PC-3 (cell line): Measurements from ENCODE around the gene CHRNB1. TPM values are rescaled to one million over a fixed set of nuclear protein-coding genes. Genes with fewer than 3 reads are reported as not detected.

Source experiments
- ATAC-seq: fragments of 200-7000 bp; cut with Tn5 transposase; 2 replicates; pipeline ENCODE4 v1.9.1; 2020; ENCODE audit warnings: mild to moderate bottlenecking, moderate library complexity
- BruUV-seq: library from RNA; stranded (reverse); fragments of 400-500 nt; replicated peaks from 2 replicates; lab custom pipeline; 2021; lab: Mats Ljungman, UMichigan
- CTCF ChIA-PET: fragments of 300-600 bp; sonication (Branson Sonifier 250); formaldehyde crosslinking; loops from one replicate; lab custom pipeline; 2022; ENCODE audit warnings: antibody characterized with exemption; lab: Charles Lee
- POLR2A ChIA-PET: fragments of 300-600 bp; sonication (Branson Sonifier 250); formaldehyde crosslinking; loops from one replicate; lab custom pipeline; 2022; ENCODE audit warnings: antibody characterized with exemption; ENCODE audit not compliant: unreplicated experiment; lab: Charles Lee
- DNase-seq: peaks from one replicate; pipeline ENCODE4 v3.0.0-alpha.2; 2015
- H2AFZ ChIP-seq: fragments of 300-600 bp; sonication (generic); 2 replicates; pipeline ENCODE4 v1.6.0; 2016; ENCODE audit warnings: antibody characterized with exemption, low read length
- H3F3A ChIP-seq: fragments of 300-600 bp; sonication (generic); one replicate; pipeline ENCODE4 v1.6.0; 2017; ENCODE audit warnings: antibody characterized with exemption, low read length, control low read depth, mild to moderate bottlenecking; ENCODE audit not compliant: unreplicated experiment
- H3K27ac ChIP-seq: fragments of 300-600 bp; sonication (generic); 2 replicates; pipeline ENCODE4 v1.5.1; 2016; ENCODE audit warnings: mild to moderate bottlenecking, low read length
- H3K27me3 ChIP-seq: fragments of 300-600 bp; sonication (generic); 2 replicates; pipeline ENCODE4 v1.6.1; 2016; ENCODE audit warnings: low read length, mixed read lengths
- H3K36me3 ChIP-seq: fragments of 300-600 bp; sonication (generic); 2 replicates; pipeline ENCODE4 v1.6.1; 2016; ENCODE audit warnings: low read depth, mixed run types, low read length, mixed read lengths
- H3K4me1 ChIP-seq: fragments of 300-600 bp; sonication (generic); 2 replicates; pipeline ENCODE4 v1.5.1; 2016; ENCODE audit warnings: low read length; ENCODE audit not compliant: insufficient read depth
- H3K4me2 ChIP-seq: fragments of 300-600 bp; sonication (generic); 2 replicates; pipeline ENCODE4 v1.6.0; 2016; ENCODE audit warnings: low read length
- H3K4me3 ChIP-seq: fragments of 300-600 bp; sonication (generic); 2 replicates; pipeline ENCODE4 v1.5.1; 2016; ENCODE audit warnings: mild to moderate bottlenecking, low read length, mixed read lengths
- H3K79me2 ChIP-seq: fragments of 300-600 bp; sonication (generic); 2 replicates; pipeline ENCODE4 v1.6.1; 2017; ENCODE audit warnings: low read length, mixed read lengths
- H3K9ac ChIP-seq: fragments of 300-600 bp; sonication (generic); 2 replicates; pipeline ENCODE4 v1.6.0; 2016; ENCODE audit warnings: mild to moderate bottlenecking, low read length
- H3K9me2 ChIP-seq: fragments of 300-600 bp; sonication (generic); replicated peaks from 2 replicates; pipeline ENCODE4 v1.6.1; 2016; ENCODE audit warnings: mixed run types, low read length, mixed read lengths
- H3K9me3 ChIP-seq: fragments of 300-600 bp; sonication (generic); 2 replicates; pipeline ENCODE4 v1.6.1; 2016; ENCODE audit warnings: low read length, mixed read lengths
- H4K20me1 ChIP-seq: fragments of 300-600 bp; sonication (generic); 2 replicates; pipeline ENCODE4 v1.6.1; 2016; ENCODE audit warnings: low read length, mixed read lengths
- EZH2 ChIP-seq: fragments of 300-600 bp; sonication (generic); IDR thresholded peaks from one replicate; pipeline ENCODE4 v1.6.1; 2017; ENCODE audit warnings: antibody characterized with exemption, mild to moderate bottlenecking, low read length; ENCODE audit not compliant: unreplicated experiment
- EZH2phosphoT487 ChIP-seq: fragments of 300-600 bp; sonication (generic); IDR thresholded peaks from 2 replicates; pipeline ENCODE4 v1.6.1; 2018; ENCODE audit warnings: mild to moderate bottlenecking, antibody characterized with exemption, low read length, borderline replicate concordance
- intact Hi-C: fragments of 100-400 bp; cut with micrococcal nuclease; formaldehyde crosslinking; loops from 2 replicates; pipeline ENCODE4 v1.9.0; 2023
- total RNA-seq: library from RNA; depleted of rRNA; stranded (reverse); fragments of >200 nt; gene quantifications from 2 replicates; pipeline ENCODE4 v1.2.3, GENCODE V29; 2014
- TF ChIP-seq, protein P1 (sequence below): fragments of 300-600 bp; sonication (generic); conservative IDR thresholded peaks from 2 replicates; pipeline ENCODE4 v1.5.1; 2017; ENCODE audit warnings: antibody characterized with exemption, low read depth, mild to moderate bottlenecking, low read length

The CHRNB1 gene
- total RNA-seq, 1 experiment from 2014 or later, result 2.1 TPM

DNA sequence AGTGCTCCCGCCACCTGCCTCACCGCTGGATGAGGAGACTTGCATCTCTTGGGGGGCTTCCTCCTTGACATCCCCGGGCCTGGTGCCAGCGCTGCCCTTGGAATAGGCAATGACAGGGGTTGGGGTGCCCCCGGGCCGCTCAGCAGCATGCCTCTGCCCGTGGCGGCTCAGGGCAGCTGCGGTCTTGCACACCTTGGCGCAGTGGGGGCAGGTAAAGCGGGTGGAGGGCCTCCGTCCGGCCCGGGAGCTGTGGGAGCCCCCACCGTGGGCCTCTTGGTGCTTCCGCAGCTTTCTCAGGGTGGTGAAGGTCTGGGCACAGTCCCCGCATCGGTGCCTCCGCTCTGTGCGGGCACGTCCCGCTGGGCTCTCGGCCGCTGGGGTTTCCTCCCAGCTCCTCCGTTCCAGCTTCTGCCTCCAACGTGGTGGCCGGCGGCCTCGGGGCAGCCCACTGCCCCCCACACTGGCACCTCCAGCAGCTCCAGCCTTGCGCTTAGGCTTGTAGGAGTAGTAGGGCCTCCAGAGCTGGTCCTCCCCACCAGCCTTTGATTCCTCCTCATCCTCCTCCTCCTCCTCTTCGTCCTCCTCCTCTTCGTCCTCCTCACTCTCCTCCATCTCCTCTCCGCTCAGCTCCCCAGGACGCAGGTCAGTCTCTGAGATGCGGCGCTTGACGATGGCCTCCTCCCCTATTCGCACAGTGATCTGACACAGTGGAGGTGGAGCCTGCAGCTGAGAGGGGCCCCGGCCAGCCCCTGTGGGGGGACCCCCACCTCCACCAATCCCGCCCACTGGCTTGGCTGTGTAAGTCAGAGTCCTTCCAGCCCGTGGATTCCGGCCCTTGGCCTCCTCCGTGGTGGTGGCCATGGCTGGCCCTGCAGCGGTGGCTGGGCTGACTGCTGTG is 17.9 kb downstream of the CHRNB1 start:
- DNase-seq (no peak), ATAC-seq (no peak)
- no peaks in the 10 kb centered on the region for H3F3A ChIP-seq
- no TSS peak for BruUV-seq
- no peaks in the 10 kb centered on the region for H3K9me2 ChIP-seq
- ChIA-PET POLR2A (no interaction called here), CTCF (no interaction called here)
- no peaks in the 10 kb centered on the region for H4K20me1 ChIP-seq
- H3K27ac ChIP-seq, result no peak overlapping the region
- TF ChIP-seq, protein P1, sequence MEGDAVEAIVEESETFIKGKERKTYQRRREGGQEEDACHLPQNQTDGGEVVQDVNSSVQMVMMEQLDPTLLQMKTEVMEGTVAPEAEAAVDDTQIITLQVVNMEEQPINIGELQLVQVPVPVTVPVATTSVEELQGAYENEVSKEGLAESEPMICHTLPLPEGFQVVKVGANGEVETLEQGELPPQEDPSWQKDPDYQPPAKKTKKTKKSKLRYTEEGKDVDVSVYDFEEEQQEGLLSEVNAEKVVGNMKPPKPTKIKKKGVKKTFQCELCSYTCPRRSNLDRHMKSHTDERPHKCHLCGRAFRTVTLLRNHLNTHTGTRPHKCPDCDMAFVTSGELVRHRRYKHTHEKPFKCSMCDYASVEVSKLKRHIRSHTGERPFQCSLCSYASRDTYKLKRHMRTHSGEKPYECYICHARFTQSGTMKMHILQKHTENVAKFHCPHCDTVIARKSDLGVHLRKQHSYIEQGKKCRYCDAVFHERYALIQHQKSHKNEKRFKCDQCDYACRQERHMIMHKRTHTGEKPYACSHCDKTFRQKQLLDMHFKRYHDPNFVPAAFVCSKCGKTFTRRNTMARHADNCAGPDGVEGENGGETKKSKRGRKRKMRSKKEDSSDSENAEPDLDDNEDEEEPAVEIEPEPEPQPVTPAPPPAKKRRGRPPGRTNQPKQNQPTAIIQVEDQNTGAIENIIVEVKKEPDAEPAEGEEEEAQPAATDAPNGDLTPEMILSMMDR, result no peak
- no peak for TF ChIP-seq EZH2phosphoT487
- no peaks in the 10 kb centered on the region; the same call in 1 of the 2 replicates for H3K36me3 ChIP-seq
- H3K4me1 ChIP-seq, result no peaks in the 10 kb centered on the region
- no peak overlapping the region for H2AFZ ChIP-seq
- no peaks in the 10 kb centered on the region for H3K9me3 ChIP-seq
- intact Hi-C loops, result no loop called here
- no peak overlapping the region for H3K4me3 ChIP-seq
- no peaks in the 10 kb centered on the region for H3K27me3 ChIP-seq
- no peak overlapping the region for H3K4me2 ChIP-seq
- no peak overlapping the region for H3K9ac ChIP-seq
- no peaks in the 10 kb centered on the region for H3K79me2 ChIP-seq

DNA sequence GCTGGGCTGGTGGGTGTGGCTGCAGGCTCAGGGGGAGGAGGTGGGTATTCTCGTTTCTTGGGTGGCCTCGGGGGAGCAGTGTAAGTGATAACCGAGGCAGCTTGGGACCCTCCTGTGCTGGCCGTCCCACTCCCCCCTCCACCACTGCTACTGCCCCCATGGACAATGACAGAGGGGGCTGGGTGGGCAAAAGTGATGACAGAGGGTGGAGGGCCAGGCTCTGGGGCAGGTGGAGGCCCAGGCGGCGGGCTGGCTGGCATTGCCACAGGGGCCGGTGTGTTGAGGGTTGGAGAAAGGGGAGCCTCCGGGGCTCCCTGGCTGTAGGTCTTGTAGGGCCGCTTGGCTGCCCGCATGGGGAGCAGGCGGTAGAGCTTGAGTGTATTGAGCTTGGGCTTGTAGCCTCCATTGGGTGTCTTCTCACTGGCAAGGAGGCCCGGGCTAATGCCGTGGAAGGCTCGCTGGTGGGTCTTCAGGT is 18.5 kb downstream of the CHRNB1 start:
- ChIA-PET POLR2A (no interaction called here), CTCF (no interaction called here)
- intact Hi-C loops, result no loop called here
- H2AFZ ChIP-seq, result no peak overlapping the region
- H3F3A ChIP-seq, result no peaks in the 10 kb centered on the region
- H3K79me2 ChIP-seq, result no peaks in the 10 kb centered on the region
- no peaks in the 10 kb centered on the region for H3K4me1 ChIP-seq
- H3K27ac ChIP-seq, result no peak overlapping the region
- H3K9me3 ChIP-seq, result no peaks in the 10 kb centered on the region
- no peaks in the 10 kb centered on the region for H3K27me3 ChIP-seq
- no peak for TF ChIP-seq EZH2phosphoT487
- TF ChIP-seq, protein P1, result no peak
- TF ChIP-seq EZH2, result no peak
- H4K20me1 ChIP-seq, result no peaks in the 10 kb centered on the region
- BruUV-seq, result no TSS peak
- no peaks in the 10 kb centered on the region for H3K9me2 ChIP-seq
- ATAC-seq, result no peak
- no peak overlapping the region for H3K4me2 ChIP-seq
- DNase-seq, result no peak
- no peak overlapping the region for H3K4me3 ChIP-seq
- H3K9ac ChIP-seq, result no peak overlapping the region
- no peaks in the 10 kb centered on the region; the same call in 1 of the 2 replicates for H3K36me3 ChIP-seq

DNA sequence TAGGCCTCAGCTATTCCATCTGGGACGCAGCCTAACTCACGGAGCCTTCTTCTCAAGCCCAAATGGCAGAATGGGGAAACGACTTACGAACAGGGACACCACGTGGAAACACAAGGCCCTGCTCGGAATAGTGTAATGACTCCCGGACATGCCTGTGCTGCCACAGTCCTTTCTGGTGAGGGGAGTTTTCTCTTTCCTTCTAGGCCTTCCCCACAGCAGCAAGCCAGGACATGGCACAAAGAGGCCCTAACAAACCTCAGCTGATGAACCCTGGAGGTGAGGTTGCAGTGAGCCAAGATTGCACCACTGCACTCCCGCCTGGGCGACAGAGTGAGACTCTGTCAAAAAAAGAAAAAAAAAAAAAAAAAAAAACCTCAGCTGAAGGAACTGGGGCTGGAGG is 19.2 kb downstream of the CHRNB1 start:
- Histone ChIP-seq H3K36me3 (no peaks in the 10 kb centered on the region; the same call in 1 of the 2 replicates), H3K9me3 (no peaks in the 10 kb centered on the region), H4K20me1 (no peaks in the 10 kb centered on the region), H2AFZ (no peak overlapping the region), H3K9me2 (no peaks in the 10 kb centered on the region), H3K27ac (no peak overlapping the region), H3K9ac (no peak overlapping the region), H3K79me2 (0 out of 2 replicates have a peak, but pooled peaks cover 5% of the 10 kb centered on the region), H3K27me3 (no peaks in the 10 kb centered on the region), H3K4me2 (no peak overlapping the region), H3K4me1 (no peaks in the 10 kb centered on the region), H3F3A (no peaks in the 10 kb centered on the region), H3K4me3 (no peak overlapping the region)
- ChIA-PET CTCF (no interaction called here), POLR2A (no interaction called here)
- no TSS peak for BruUV-seq
- DNase-seq (no peak), ATAC-seq (no peak)
- intact Hi-C loops, result no loop called here
- TF ChIP-seq EZH2, result no peak
- no peak for TF ChIP-seq EZH2phosphoT487
- TF ChIP-seq, protein P1, result no peak
